BJ (cell line): Measurements from ENCODE around the gene CCDC88C. TPM values are rescaled to one million over a fixed set of nuclear protein-coding genes. Genes with fewer than 3 reads are reported as not detected.

Experiments used
- CTCF ChIA-PET: fragments of 350-600 bp; formaldehyde crosslinking; extraction: SDS; loops from one replicate; lab custom pipeline; 2021; ENCODE audit warnings: antibody characterized with exemption, inconsistent platforms; lab: Yijun Ruan, JAX
- POLR2A ChIA-PET: fragments of 300-600 bp; sonication (Branson Sonifier 250); formaldehyde crosslinking; extraction: SDS; loops from one replicate; lab custom pipeline; 2021; ENCODE audit warnings: antibody characterized with exemption; lab: Charles Lee
- DNase-seq: peaks from one replicate; pipeline ENCODE4 v3.0.0-alpha.2; 2011; ENCODE audit warnings: low read depth
- H3K27me3 ChIP-seq: 2 replicates; pipeline ENCODE4 v1.6.0; 2011; ENCODE audit warnings: low read length; ENCODE audit not compliant: control insufficient read depth, insufficient read depth
- H3K36me3 ChIP-seq: 2 replicates; pipeline ENCODE4 v1.5.1; 2011; ENCODE audit warnings: low read length; ENCODE audit not compliant: control insufficient read depth, insufficient read depth
- H3K4me3 ChIP-seq: 2 replicates; pipeline ENCODE4 v1.5.1; 2011; ENCODE audit warnings: low read depth, mild to moderate bottlenecking, control low read depth, low read length
- polyA plus RNA-seq: library from polyadenylated mRNA; depleted of rRNA; stranded (reverse); fragments of >200 nt; gene quantifications from 2 replicates; pipeline ENCODE4 v1.2.3, GENCODE V29; 2011
- TF ChIP-seq, protein P1 (sequence below): IDR thresholded peaks from 2 replicates; pipeline ENCODE4 v1.5.1; 2011; ENCODE audit warnings: low read depth, mild to moderate bottlenecking, control low read depth, inconsistent platforms, low read length, moderate library complexity; ENCODE audit not compliant: insufficient read depth

The CCDC88C gene
- polyA plus RNA-seq, 1 experiment = not detected

DNA sequence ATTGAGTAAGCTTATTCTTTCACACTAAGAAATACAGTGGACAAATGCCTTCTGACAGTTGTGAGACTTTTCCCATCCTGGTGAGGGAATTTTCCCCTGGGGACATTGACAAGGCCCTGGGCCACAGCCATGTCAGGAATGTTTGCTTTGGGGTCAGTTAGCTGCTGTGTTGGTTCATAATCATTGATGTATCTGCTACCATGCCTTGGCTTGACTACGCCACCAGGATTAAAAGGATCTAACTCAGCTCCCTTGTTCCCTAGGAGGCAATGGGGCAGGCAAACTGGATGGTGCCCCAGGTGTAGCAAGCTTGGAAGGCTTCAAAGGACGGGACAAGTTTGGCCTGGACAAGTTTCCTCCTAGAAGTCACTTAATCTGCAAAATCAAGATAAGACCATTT lies 3.1 kb upstream of the CCDC88C start:
- POLR2A ChIA-PET = no interaction called here
- TF ChIP-seq, protein P1, sequence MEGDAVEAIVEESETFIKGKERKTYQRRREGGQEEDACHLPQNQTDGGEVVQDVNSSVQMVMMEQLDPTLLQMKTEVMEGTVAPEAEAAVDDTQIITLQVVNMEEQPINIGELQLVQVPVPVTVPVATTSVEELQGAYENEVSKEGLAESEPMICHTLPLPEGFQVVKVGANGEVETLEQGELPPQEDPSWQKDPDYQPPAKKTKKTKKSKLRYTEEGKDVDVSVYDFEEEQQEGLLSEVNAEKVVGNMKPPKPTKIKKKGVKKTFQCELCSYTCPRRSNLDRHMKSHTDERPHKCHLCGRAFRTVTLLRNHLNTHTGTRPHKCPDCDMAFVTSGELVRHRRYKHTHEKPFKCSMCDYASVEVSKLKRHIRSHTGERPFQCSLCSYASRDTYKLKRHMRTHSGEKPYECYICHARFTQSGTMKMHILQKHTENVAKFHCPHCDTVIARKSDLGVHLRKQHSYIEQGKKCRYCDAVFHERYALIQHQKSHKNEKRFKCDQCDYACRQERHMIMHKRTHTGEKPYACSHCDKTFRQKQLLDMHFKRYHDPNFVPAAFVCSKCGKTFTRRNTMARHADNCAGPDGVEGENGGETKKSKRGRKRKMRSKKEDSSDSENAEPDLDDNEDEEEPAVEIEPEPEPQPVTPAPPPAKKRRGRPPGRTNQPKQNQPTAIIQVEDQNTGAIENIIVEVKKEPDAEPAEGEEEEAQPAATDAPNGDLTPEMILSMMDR = no peak
- CTCF ChIA-PET = interaction anchor here (9.5 kb wide), 1 partner anchor 97 kb away, joined by 87 read pairs; no protein-coding TSS in a partner anchor
- no peak for DNase-seq
- Histone ChIP-seq H3K27me3 (peaks cover 13% of the 10 kb centered on the region), H3K4me3 (no peak overlapping the region), H3K36me3 (no peaks in the 10 kb centered on the region)

DNA sequence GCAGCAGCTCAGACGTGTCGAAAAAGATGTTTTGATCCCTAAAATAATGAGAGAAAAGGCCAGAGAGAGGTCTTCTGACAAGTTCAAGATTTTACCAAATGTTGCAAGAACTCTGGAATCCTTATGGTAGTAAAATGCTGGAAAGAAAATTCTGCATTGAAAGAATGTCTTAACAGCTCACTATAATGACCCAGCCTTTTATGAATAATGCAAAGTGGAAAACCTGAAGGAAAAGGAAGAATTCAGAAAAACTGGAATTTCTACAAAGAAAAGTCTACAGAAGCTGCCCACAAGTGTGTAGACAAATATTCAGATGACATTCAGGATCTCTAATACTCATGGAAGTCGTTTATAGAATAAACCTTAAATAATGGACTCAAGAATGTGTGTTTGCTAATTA lies 1.8 kb upstream of the CCDC88C start:
- Histone ChIP-seq H3K27me3 (peaks cover 16% of the 10 kb centered on the region), H3K4me3 (no peak overlapping the region), H3K36me3 (no peaks in the 10 kb centered on the region)
- ChIA-PET CTCF (interaction anchor here (1.0 to 9.5 kb wide), 4 partner anchors 9 to 96 kb away, joined by 3 to 87 read pairs (median 9); no protein-coding TSS in a partner anchor), POLR2A (no interaction called here)
- DNase-seq = no peak
- TF ChIP-seq, protein P1 = no peak

DNA sequence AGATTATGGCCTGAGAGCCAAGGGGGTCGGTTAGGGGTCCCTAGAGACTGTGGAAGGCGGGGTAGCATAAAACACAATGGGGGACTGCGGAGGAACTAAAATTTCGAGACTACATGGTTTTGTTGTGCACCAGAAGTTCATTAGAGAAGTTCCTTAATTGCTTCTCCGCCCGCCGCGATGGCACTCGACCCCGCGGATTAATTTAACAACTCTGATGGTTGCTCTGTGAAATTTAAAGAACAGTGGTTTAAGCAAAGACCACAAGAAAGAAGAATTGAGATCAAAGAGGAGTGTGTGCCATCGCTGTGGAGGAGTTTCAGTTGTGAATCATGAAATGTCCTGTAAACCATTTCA lies 1.4 kb upstream of the CCDC88C start:
- DNase-seq = no peak
- TF ChIP-seq, protein P1 = no peak
- H3K27me3 ChIP-seq = peaks cover 16% of the 10 kb centered on the region
- POLR2A ChIA-PET = no interaction called here
- no peak overlapping the region for H3K4me3 ChIP-seq
- H3K36me3 ChIP-seq = no peaks in the 10 kb centered on the region
- CTCF ChIA-PET = interaction anchor here (1.0 to 9.5 kb wide), 6 partner anchors 10 to 96 kb away, joined by 3 to 87 read pairs (median 6); no protein-coding TSS in a partner anchor

DNA sequence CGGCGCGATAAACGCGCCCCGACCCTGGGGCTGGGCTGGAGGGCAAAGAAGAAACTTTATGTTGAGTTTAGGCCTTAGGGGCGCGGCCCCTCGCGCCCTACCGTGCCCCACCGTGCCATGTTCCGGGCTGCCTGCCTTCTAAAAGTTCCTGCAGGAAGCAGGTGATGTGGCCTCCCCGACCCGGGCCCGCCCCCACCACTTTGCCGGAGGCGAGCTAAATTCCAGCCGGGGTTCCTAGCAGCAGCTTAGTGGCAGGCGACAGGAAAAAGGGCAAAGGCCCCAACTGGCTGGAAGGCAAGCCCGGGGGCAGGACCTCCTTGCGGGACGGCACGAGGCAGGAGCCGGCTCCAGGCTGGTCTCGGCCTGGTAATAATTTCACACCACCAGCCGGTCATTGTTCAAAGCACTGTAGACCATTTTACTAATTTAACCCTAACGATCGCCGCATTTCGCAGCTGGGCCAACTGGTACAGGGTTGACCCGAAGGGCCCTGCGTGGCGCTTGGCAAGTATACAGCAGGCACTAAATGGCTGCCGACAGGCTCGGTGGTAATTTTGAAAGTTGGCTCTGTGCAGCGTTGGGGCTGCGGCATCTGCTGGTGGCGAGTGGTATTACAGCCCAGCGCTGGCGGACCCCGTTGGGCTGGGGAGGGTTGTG lies 895 bp upstream of the CCDC88C start:
- POLR2A ChIA-PET = no interaction called here
- DNase-seq = no peak
- H3K36me3 ChIP-seq = no peaks in the 10 kb centered on the region
- CTCF ChIA-PET = interaction anchor here (0.8 to 9.5 kb wide), 9 partner anchors 10 to 98 kb away, joined by 3 to 87 read pairs (median 4); no protein-coding TSS in a partner anchor
- H3K4me3 ChIP-seq = 0 out of 2 replicates have a peak overlapping the region, but pooled peaks have one; percentile 23
- H3K27me3 ChIP-seq = peaks cover 16% of the 10 kb centered on the region
- TF ChIP-seq, protein P1 = peak; percentile 95

DNA sequence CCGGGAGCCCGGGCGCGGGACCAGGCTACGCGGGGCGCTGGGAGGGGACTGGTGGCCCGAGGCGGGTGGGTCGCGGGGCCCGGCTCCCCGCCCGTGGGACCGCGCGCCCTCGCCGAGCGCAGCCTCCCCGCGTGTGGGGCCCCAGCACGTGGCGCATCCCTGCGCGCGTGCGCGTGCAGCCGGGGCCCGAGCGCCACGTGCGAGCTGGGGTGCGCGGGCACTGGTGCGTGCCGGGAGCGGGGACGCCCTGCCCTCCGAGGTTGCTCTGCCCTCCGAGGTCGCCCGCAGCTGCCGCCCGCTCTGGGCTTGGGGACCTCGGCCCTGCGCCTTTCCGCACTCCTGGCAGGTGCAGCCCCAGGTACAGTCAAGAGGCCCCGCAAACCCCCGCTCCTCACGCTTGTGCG lies 365 bp upstream of the CCDC88C start:
- ChIA-PET CTCF (interaction anchor here (0.8 to 9.5 kb wide), 9 partner anchors 11 to 98 kb away, joined by 3 to 87 read pairs (median 4); no protein-coding TSS in a partner anchor), POLR2A (no interaction called here)
- DNase-seq = no peak
- no peaks in the 10 kb centered on the region for H3K36me3 ChIP-seq
- no peak overlapping the region for H3K4me3 ChIP-seq
- peaks cover 17% of the 10 kb centered on the region for H3K27me3 ChIP-seq
- TF ChIP-seq, protein P1 = no peak
